Hepatocyte (in vitro differentiated cells): Measurements from ENCODE around the gene NIPSNAP3A. TPM values are rescaled to one million over a fixed set of nuclear protein-coding genes. Genes with fewer than 3 reads are reported as not detected.

Source experiments
- DNase-seq: peaks from one replicate; pipeline ENCODE4 v3.0.0-alpha.2; 2016; ENCODE audit warnings: low spot score
- H2AFZ ChIP-seq: fragments of 200-600 bp; sonication (generic); 2 replicates; pipeline ENCODE4 v1.6.0; 2016; ENCODE audit warnings: antibody characterized with exemption, mild to moderate bottlenecking
- H3K27ac ChIP-seq: fragments of 200-600 bp; sonication (generic); 2 replicates; pipeline ENCODE4 v1.5.1; 2016; ENCODE audit warnings: mild to moderate bottlenecking
- H3K27me3 ChIP-seq: fragments of 200-600 bp; sonication (generic); 2 replicates; pipeline ENCODE4 v1.6.1; 2016
- H3K36me3 ChIP-seq: fragments of 200-600 bp; sonication (generic); replicated peaks from 2 replicates; pipeline ENCODE4 v1.5.1; 2016; ENCODE audit warnings: low read depth; ENCODE audit not compliant: insufficient read depth
- H3K4me1 ChIP-seq: fragments of 200-600 bp; sonication (generic); 2 replicates; pipeline ENCODE4 v1.5.1; 2016; ENCODE audit warnings: mild to moderate bottlenecking, moderate library complexity; ENCODE audit not compliant: insufficient read depth
- H3K4me2 ChIP-seq: fragments of 200-600 bp; sonication (generic); 2 replicates; pipeline ENCODE4 v1.6.0; 2016
- H3K4me3 ChIP-seq: fragments of 200-600 bp; sonication (generic); 2 replicates; pipeline ENCODE4 v1.5.1; 2016; ENCODE audit warnings: mild to moderate bottlenecking
- H3K79me2 ChIP-seq: fragments of 200-600 bp; sonication (generic); 2 replicates; pipeline ENCODE4 v1.6.0; 2017; ENCODE audit warnings: mild to moderate bottlenecking
- H3K9me2 ChIP-seq: fragments of 200-600 bp; sonication (generic); replicated peaks from 2 replicates; pipeline ENCODE4 v1.6.0; 2017; ENCODE audit warnings: mild to moderate bottlenecking; ENCODE audit not compliant: insufficient read depth
- H3K9me3 ChIP-seq: fragments of 200-600 bp; sonication (generic); 2 replicates; pipeline ENCODE4 v1.5.1; 2016; ENCODE audit warnings: low read depth, mild to moderate bottlenecking
- H4K20me1 ChIP-seq: fragments of 200-600 bp; sonication (generic); 2 replicates; pipeline ENCODE4 v1.6.0; 2016; ENCODE audit warnings: mild to moderate bottlenecking; ENCODE audit not compliant: insufficient read depth, poor library complexity, severe bottlenecking
- EZH2 ChIP-seq: fragments of 200-600 bp; sonication (generic); IDR thresholded peaks from 2 replicates; pipeline ENCODE4 v1.6.1; 2016; ENCODE audit warnings: antibody characterized with exemption, mild to moderate bottlenecking, borderline replicate concordance
- EZH2phosphoT487 ChIP-seq: fragments of 200-600 bp; sonication (generic); IDR thresholded peaks from one replicate; pipeline ENCODE4 v1.6.1; 2018; ENCODE audit warnings: antibody characterized with exemption, mild to moderate bottlenecking, low read depth, moderate library complexity; ENCODE audit not compliant: unreplicated experiment, severe bottlenecking
- WGBS: methylation state at CpG from one replicate; pipeline ENCODE4 v1.1.6; 2016; ENCODE audit warnings: low lambda C conversion rate; ENCODE audit errors: missing lambda C conversion rate; 5-methylcytosine and 5-hydroxymethylcytosine counted together
- polyA plus RNA-seq: library from polyadenylated mRNA; unstranded; fragments of >200 nt; fragmentation: Nextera tagmentation; extraction: Ambion mirVana; gene quantifications from 2 replicates; pipeline ENCODE4 v1.2.1, GENCODE V29; 2016
- total RNA-seq: library from RNA; depleted of rRNA; stranded (reverse); fragments of >200 nt; gene quantifications from 2 replicates; pipeline ENCODE4 v1.2.3, GENCODE V29; 2014
- TF ChIP-seq, protein P1 (sequence below): fragments of 200-600 bp; sonication (generic); IDR thresholded peaks from 2 replicates; pipeline ENCODE4 v1.5.1; 2016; ENCODE audit warnings: antibody characterized with exemption, mild to moderate bottlenecking; ENCODE audit not compliant: poor library complexity

NIPSNAP3A gene
- total and polyA plus RNA-seq, 2 experiments from 2014 or later: 37.3 to 47.8 TPM

- peaks cover 14% of the 10 kb centered on the region for H3K36me3 ChIP-seq
- 95% methylated on average over 1 of the region's 1 CpG for WGBS
- TF ChIP-seq EZH2 (no peak), EZH2phosphoT487 (no peak)
- TF ChIP-seq, protein P1, sequence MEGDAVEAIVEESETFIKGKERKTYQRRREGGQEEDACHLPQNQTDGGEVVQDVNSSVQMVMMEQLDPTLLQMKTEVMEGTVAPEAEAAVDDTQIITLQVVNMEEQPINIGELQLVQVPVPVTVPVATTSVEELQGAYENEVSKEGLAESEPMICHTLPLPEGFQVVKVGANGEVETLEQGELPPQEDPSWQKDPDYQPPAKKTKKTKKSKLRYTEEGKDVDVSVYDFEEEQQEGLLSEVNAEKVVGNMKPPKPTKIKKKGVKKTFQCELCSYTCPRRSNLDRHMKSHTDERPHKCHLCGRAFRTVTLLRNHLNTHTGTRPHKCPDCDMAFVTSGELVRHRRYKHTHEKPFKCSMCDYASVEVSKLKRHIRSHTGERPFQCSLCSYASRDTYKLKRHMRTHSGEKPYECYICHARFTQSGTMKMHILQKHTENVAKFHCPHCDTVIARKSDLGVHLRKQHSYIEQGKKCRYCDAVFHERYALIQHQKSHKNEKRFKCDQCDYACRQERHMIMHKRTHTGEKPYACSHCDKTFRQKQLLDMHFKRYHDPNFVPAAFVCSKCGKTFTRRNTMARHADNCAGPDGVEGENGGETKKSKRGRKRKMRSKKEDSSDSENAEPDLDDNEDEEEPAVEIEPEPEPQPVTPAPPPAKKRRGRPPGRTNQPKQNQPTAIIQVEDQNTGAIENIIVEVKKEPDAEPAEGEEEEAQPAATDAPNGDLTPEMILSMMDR: no peak
These were observed 47.6 kb downstream of the NIPSNAP3A start for GRCh38 chr9:104795082-104795481.

DNA sequence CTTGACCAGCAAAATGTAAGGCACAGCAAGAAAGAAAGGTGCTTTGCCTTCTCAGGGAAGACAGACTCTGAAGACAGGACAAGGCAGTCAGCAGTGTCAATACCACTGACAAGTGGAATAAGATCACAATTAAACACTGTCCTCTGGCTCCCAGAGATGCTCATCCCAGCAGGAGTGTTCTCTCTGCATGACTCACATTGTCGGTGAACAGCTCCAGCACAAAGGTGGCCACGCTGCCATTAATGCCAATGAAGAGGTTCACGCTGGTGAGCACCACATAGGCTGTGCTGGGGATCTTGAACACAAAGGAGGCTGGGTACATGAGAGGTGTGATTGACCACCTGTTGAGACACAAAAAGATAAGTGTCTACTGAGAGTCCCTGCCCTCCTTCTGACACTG lies 48.4 kb downstream of the NIPSNAP3A start:
- DNase-seq: no peak
- no peak overlapping the region for H2AFZ ChIP-seq
- H3K4me2 ChIP-seq: no peak overlapping the region
- TF ChIP-seq, protein P1: no peak
- no peak for TF ChIP-seq EZH2
- TF ChIP-seq EZH2phosphoT487: no peak
- H3K79me2 ChIP-seq: no peaks in the 10 kb centered on the region
- no peaks in the 10 kb centered on the region for H3K4me1 ChIP-seq
- H3K36me3 ChIP-seq: peaks cover 14% of the 10 kb centered on the region
- 93% methylated on average over 3 of the region's 3 CpGs for WGBS
- H3K4me3 ChIP-seq: no peak overlapping the region
- no peak overlapping the region for H3K27ac ChIP-seq
- H4K20me1 ChIP-seq: peaks cover 5% of the 10 kb centered on the region
- no peaks in the 10 kb centered on the region for H3K27me3 ChIP-seq
- H3K9me3 ChIP-seq: no peaks in the 10 kb centered on the region
- no peaks in the 10 kb centered on the region for H3K9me2 ChIP-seq

More at GRCh38 chr9:104795082-104795481, 47.6 kb downstream of the NIPSNAP3A start:
- Histone ChIP-seq H3K9me2 (no peaks in the 10 kb centered on the region), H4K20me1 (no peaks in the 10 kb centered on the region), H3K4me2 (no peak overlapping the region), H3K27me3 (no peaks in the 10 kb centered on the region), H2AFZ (no peak overlapping the region), H3K27ac (no peak overlapping the region), H3K79me2 (no peaks in the 10 kb centered on the region), H3K4me3 (no peak overlapping the region), H3K9me3 (no peaks in the 10 kb centered on the region), H3K4me1 (no peaks in the 10 kb centered on the region)
- DNase-seq: no peak

DNA sequence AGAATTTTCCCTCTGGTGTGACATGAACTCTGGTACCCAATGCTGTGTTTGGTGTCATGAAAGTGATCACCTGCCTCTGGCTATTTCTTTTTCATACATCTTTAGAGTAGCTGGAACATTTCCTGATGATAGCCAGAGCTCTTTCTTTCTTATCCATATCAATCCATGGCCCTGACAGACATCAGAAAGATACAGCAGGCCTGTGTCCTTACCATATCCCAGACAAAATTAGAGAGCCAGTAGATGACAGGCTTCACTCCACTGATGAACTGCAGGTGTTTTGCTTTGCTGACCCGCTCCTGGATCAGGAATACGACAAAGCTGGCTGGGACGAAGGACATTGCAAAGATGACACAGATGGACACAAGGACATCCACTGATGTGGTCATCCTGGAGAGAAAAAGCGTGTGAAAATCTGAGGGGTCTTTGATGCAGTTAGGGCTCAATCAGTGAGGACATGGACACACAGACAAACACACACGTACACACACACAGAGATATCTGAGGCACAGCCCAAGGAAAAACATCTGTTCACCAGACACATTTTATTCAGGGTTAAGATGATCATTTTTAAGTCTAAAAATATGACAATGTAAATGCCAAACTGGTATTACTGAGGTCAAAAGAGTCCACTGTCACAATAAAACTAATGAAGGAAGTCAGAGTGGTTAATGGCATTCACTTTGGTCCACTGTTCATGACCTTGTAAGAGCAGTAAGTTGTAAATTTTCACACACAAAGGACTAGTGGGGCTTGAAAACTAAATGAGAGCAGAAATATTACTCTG lies 50.9 kb downstream of the NIPSNAP3A start:
- DNase-seq: no peak

More for the DNA sequence above, 50.9 kb downstream of the NIPSNAP3A start:
- H3K27me3 ChIP-seq: no peaks in the 10 kb centered on the region
- H3K9me2 ChIP-seq: no peaks in the 10 kb centered on the region
- H3K4me3 ChIP-seq: no peak overlapping the region
- H3K79me2 ChIP-seq: no peaks in the 10 kb centered on the region
- H3K4me1 ChIP-seq: no peaks in the 10 kb centered on the region
- no peaks in the 10 kb centered on the region for H3K36me3 ChIP-seq
- H2AFZ ChIP-seq: no peak overlapping the region
- H3K27ac ChIP-seq: no peak overlapping the region
- TF ChIP-seq EZH2phosphoT487 (no peak), EZH2 (no peak)
- TF ChIP-seq, protein P1: no peak
- 76% methylated on average over 5 of the region's 5 CpGs for WGBS
- H4K20me1 ChIP-seq: peaks cover 5% of the 10 kb centered on the region
- H3K4me2 ChIP-seq: no peak overlapping the region
- no peaks in the 10 kb centered on the region for H3K9me3 ChIP-seq
